Mesendoderm (in vitro differentiated cells): Measurements from ENCODE around the gene OSBPL3.

Source experiments
- DNase-seq: peaks from one replicate; pipeline ENCODE4 v3.0.0; 2013
- H2AK5ac ChIP-seq: 2 replicates; pipeline ENCODE4 v1.6.1; 2013; ENCODE audit warnings: low read length, inconsistent platforms
- H2BK120ac ChIP-seq: 2 replicates; pipeline ENCODE4 v1.6.1; 2013; ENCODE audit warnings: low read depth, mild to moderate bottlenecking, low read length, moderate library complexity, mixed read lengths
- H2BK15ac ChIP-seq: replicated peaks from 2 replicates; pipeline ENCODE4 v1.6.1; 2013; ENCODE audit warnings: low read depth, mild to moderate bottlenecking, moderate library complexity
- H2BK5ac ChIP-seq: 2 replicates; pipeline ENCODE4 v1.6.1; 2013; ENCODE audit warnings: low read length, inconsistent platforms
- H3K18ac ChIP-seq: 2 replicates; pipeline ENCODE4 v1.6.1; 2013; ENCODE audit warnings: mild to moderate bottlenecking, low read length, mixed read lengths
- H3K23ac ChIP-seq: one replicate; pipeline ENCODE4 v1.6.1; 2013; ENCODE audit warnings: low read length
- H3K27ac ChIP-seq: 2 replicates; pipeline ENCODE4 v1.5.1; 2013; ENCODE audit warnings: low read depth, mild to moderate bottlenecking, inconsistent platforms, low read length, moderate library complexity
- H3K27me3 ChIP-seq: 2 replicates; pipeline ENCODE4 v1.6.1; 2013; ENCODE audit warnings: low read length, control low read depth, mild to moderate bottlenecking, inconsistent platforms; ENCODE audit not compliant: insufficient read depth, poor library complexity
- H3K36me3 ChIP-seq: 2 replicates; pipeline ENCODE4 v1.6.1; 2013; ENCODE audit warnings: low read length, inconsistent platforms; ENCODE audit not compliant: control insufficient read depth, insufficient read depth
- H3K4ac ChIP-seq: one replicate; pipeline ENCODE4 v1.6.1; 2013; ENCODE audit warnings: low read depth, mild to moderate bottlenecking, low read length, moderate library complexity
- H3K4me1 ChIP-seq: 2 replicates; pipeline ENCODE4 v1.6.1; 2013; ENCODE audit warnings: low read depth, low read length, inconsistent platforms; ENCODE audit not compliant: control insufficient read depth
- H3K4me2 ChIP-seq: 2 replicates; pipeline ENCODE4 v1.6.1; 2013; ENCODE audit warnings: low read length
- H3K4me3 ChIP-seq: 2 replicates; pipeline ENCODE4 v1.5.1; 2013; ENCODE audit warnings: mild to moderate bottlenecking, low read length
- H3K56ac ChIP-seq: one replicate; pipeline ENCODE4 v1.6.1; 2013; ENCODE audit warnings: low read length
- H3K79me1 ChIP-seq: 2 replicates; pipeline ENCODE4 v1.6.1; 2013; ENCODE audit warnings: low read length, inconsistent platforms
- H3K79me2 ChIP-seq: 2 replicates; pipeline ENCODE4 v1.6.1; 2013; ENCODE audit warnings: mild to moderate bottlenecking, low read length; ENCODE audit not compliant: control insufficient read depth, insufficient read depth
- H3K9ac ChIP-seq: 2 replicates; pipeline ENCODE4 v1.6.1; 2013; ENCODE audit warnings: low read length, inconsistent platforms
- H4K5ac ChIP-seq: one replicate; pipeline ENCODE4 v1.6.1; 2013; ENCODE audit warnings: low read length
- H4K8ac ChIP-seq: one replicate; pipeline ENCODE4 v1.6.1; 2013; ENCODE audit warnings: low read depth, mild to moderate bottlenecking, control low read depth, low read length, moderate library complexity
- WGBS: extraction: QIAGEN DNeasy Blood & Tissue Kit; methylation state at CpG from one replicate; pipeline ENCODE4 v1.1.7; 2013; ENCODE audit warnings: low lambda C conversion rate, missing lambda C conversion rate; ENCODE audit not compliant: insufficient coverage; ENCODE audit errors: extremely low coverage; 5-methylcytosine and 5-hydroxymethylcytosine counted together

Gene OSBPL3

GRCh38 chr7:24762771-24763170 lies 217.2 kb downstream of the OSBPL3 start:
- Histone ChIP-seq H3K4me2 (no peak overlapping the region), H3K79me2 (no peaks in the 10 kb centered on the region), H4K5ac (no peak overlapping the region), H3K36me3 (no peaks in the 10 kb centered on the region), H3K9ac (no peak overlapping the region), H2BK5ac (no peak overlapping the region), H3K79me1 (no peaks in the 10 kb centered on the region), H2BK120ac (no peak overlapping the region), H3K56ac (no peak overlapping the region), H3K18ac (no peak overlapping the region), H3K4me1 (no peaks in the 10 kb centered on the region), H4K8ac (no peak overlapping the region), H3K27me3 (peaks cover 7% of the 10 kb centered on the region), H3K27ac (no peak overlapping the region), H3K4ac (no peak overlapping the region), H2AK5ac (no peak overlapping the region), H3K4me3 (no peak overlapping the region), H3K23ac (no peak overlapping the region), H2BK15ac (no peak overlapping the region)
- no peak for DNase-seq
- no CpG with 5 or more reads among the region's 7 CpGs for WGBS

- Histone ChIP-seq H2BK5ac (no peak overlapping the region), H3K27ac (no peak overlapping the region), H2BK15ac (no peak overlapping the region), H3K9ac (no peak overlapping the region), H3K18ac (no peak overlapping the region), H4K5ac (no peak overlapping the region), H3K4ac (no peak overlapping the region), H3K4me1 (no peaks in the 10 kb centered on the region), H3K4me3 (no peak overlapping the region), H3K36me3 (no peaks in the 10 kb centered on the region), H2AK5ac (no peak overlapping the region), H3K79me1 (no peaks in the 10 kb centered on the region), H4K8ac (no peak overlapping the region), H2BK120ac (no peak overlapping the region), H3K79me2 (no peaks in the 10 kb centered on the region), H3K56ac (no peak overlapping the region), H3K27me3 (peaks cover 14% of the 10 kb centered on the region), H3K23ac (no peak overlapping the region), H3K4me2 (no peak overlapping the region)
- no CpG with 5 or more reads among the region's 1 CpG for WGBS
- no peak for DNase-seq
Observed at GRCh38 chr7:24760968-24761367, 219.0 kb downstream of the OSBPL3 start.

- Histone ChIP-seq H3K18ac (peak within 1 kb of the TSS; percentile 25), H3K4me2 (peak within 1 kb of the TSS; percentile 78), H3K23ac (peak within 1 kb of the TSS; percentile 80), H3K27me3 (peaks cover 15% of the 10 kb centered on the region), H2BK15ac (no peak within 1 kb of the TSS), H2BK5ac (no peak within 1 kb of the TSS), H3K4ac (peak within 1 kb of the TSS; percentile 22), H3K4me3 (peak within 1 kb of the TSS; percentile 56), H3K79me2 (no peaks in the 10 kb centered on the region), H3K79me1 (no peaks in the 10 kb centered on the region), H3K36me3 (no peaks in the 10 kb centered on the region), H3K9ac (peak within 1 kb of the TSS; percentile 74), H3K27ac (no peak within 1 kb of the TSS), H2BK120ac (no peak within 1 kb of the TSS), H3K4me1 (no peaks in the 10 kb centered on the region), H4K8ac (no peak within 1 kb of the TSS), H3K56ac (peak within 1 kb of the TSS; percentile 88), H2AK5ac (no peak within 1 kb of the TSS), H4K5ac (no peak within 1 kb of the TSS)
- DNase-seq = peak; percentile 62
- WGBS = no CpG with 5 or more reads among the region's 81 CpGs
Observed at GRCh38 chr7:24757353-24758275, 222.4 kb downstream of the OSBPL3 start, which contains the start of gene GSDME. TSS of gene GSDME (minus strand) at chr7:24757464. CDS start at chr7:24749774, 7,690 bp downstream.

- Histone ChIP-seq H4K5ac (no peak overlapping the region), H3K79me1 (no peaks in the 10 kb centered on the region), H3K79me2 (no peaks in the 10 kb centered on the region), H2AK5ac (no peak overlapping the region), H2BK15ac (no peak overlapping the region), H3K27ac (no peak overlapping the region), H3K9ac (peak overlapping the region; percentile 74), H3K27me3 (peaks cover 15% of the 10 kb centered on the region), H3K4me1 (no peaks in the 10 kb centered on the region), H2BK5ac (no peak overlapping the region), H3K18ac (peak overlapping the region; percentile 25), H3K36me3 (no peaks in the 10 kb centered on the region), H3K4ac (no peak overlapping the region), H3K4me3 (peak overlapping the region; percentile 56), H3K4me2 (peak overlapping the region; percentile 65), H2BK120ac (no peak overlapping the region), H3K23ac (no peak overlapping the region), H4K8ac (no peak overlapping the region), H3K56ac (peak overlapping the region; percentile 88)
- DNase-seq = peak; percentile 14
- no CpG with 5 or more reads among the region's 54 CpGs for WGBS
Observed at GRCh38 chr7:24756545-24757352, 223.2 kb downstream of the OSBPL3 start.

- H3K23ac ChIP-seq = no peak overlapping the region
- no peaks in the 10 kb centered on the region for H3K36me3 ChIP-seq
- no peak overlapping the region for H3K56ac ChIP-seq
- H3K4me3 ChIP-seq = no peak overlapping the region
- H3K4ac ChIP-seq = no peak overlapping the region
- no peak overlapping the region for H2BK15ac ChIP-seq
- peaks cover 15% of the 10 kb centered on the region for H3K27me3 ChIP-seq
- no peak overlapping the region for H4K5ac ChIP-seq
- DNase-seq = no peak
- no peak overlapping the region for H4K8ac ChIP-seq
- no peak overlapping the region for H3K4me2 ChIP-seq
- H3K79me1 ChIP-seq = no peaks in the 10 kb centered on the region
- H3K79me2 ChIP-seq = no peaks in the 10 kb centered on the region
- no peak overlapping the region for H3K9ac ChIP-seq
- H3K4me1 ChIP-seq = no peaks in the 10 kb centered on the region
- no peak overlapping the region for H2BK120ac ChIP-seq
- H2AK5ac ChIP-seq = no peak overlapping the region
- no peak overlapping the region for H3K27ac ChIP-seq
- H2BK5ac ChIP-seq = no peak overlapping the region
- no CpG with 5 or more reads among the region's 12 CpGs for WGBS
- H3K18ac ChIP-seq = no peak overlapping the region
Observed at GRCh38 chr7:24755541-24756407, 224.2 kb downstream of the OSBPL3 start.
